A673 (cell line): ENCODE measurements around the gene TUBG2. TPM values are rescaled to one million over a fixed set of nuclear protein-coding genes. Genes with fewer than 3 reads are reported as not detected.

Experiments used
- BruUV-seq: library from RNA; stranded (reverse); fragments of 400-500 nt; replicated peaks from 2 replicates; lab custom pipeline; 2021; lab: Mats Ljungman, UMichigan
- CTCF ChIA-PET: fragments of 300-600 bp; sonication (Branson Sonifier 250); formaldehyde crosslinking; loops from one replicate; lab custom pipeline; 2022; ENCODE audit warnings: antibody characterized with exemption; lab: Charles Lee
- POLR2A ChIA-PET: fragments of 300-600 bp; sonication (Branson Sonifier 250); formaldehyde crosslinking; loops from one replicate; lab custom pipeline; 2022; ENCODE audit warnings: antibody characterized with exemption; ENCODE audit not compliant: low non-redundant PET; lab: Charles Lee
- DNase-seq: peaks from one replicate; pipeline ENCODE4 v3.0.0-alpha.2; 2015; ENCODE audit warnings: low spot score
- H3K27ac ChIP-seq: fragments of 200-600 bp; sonication (generic); 2 replicates; pipeline ENCODE4 v1.5.1; 2016; ENCODE audit warnings: mixed run types, low read depth, mild to moderate bottlenecking, mixed read lengths, antibody characterized with exemption, low read length; ENCODE audit not compliant: poor library complexity, severe bottlenecking
- H3K27me3 ChIP-seq: fragments of 200-600 bp; sonication (generic); replicated peaks from 2 replicates; pipeline ENCODE4 v1.6.1; 2017; ENCODE audit warnings: mixed run types, low read depth, mild to moderate bottlenecking, mixed read lengths, antibody characterized with exemption, low read length; ENCODE audit not compliant: insufficient read depth, poor library complexity
- H3K36me3 ChIP-seq: fragments of 200-600 bp; sonication (generic); 2 replicates; pipeline ENCODE4 v1.6.1; 2016; ENCODE audit warnings: mixed run types, mild to moderate bottlenecking, mixed read lengths, antibody characterized with exemption, low read length; ENCODE audit not compliant: insufficient read depth, poor library complexity, severe bottlenecking
- H3K4me1 ChIP-seq: fragments of 200-600 bp; sonication (generic); 2 replicates; pipeline ENCODE4 v1.6.1; 2017; ENCODE audit warnings: mixed run types, mild to moderate bottlenecking, mixed read lengths, antibody characterized with exemption, low read length; ENCODE audit not compliant: insufficient read depth, poor library complexity, severe bottlenecking
- H3K4me3 ChIP-seq: fragments of 200-600 bp; sonication (generic); 2 replicates; pipeline ENCODE4 v1.5.1; 2016; ENCODE audit warnings: low read depth, mixed run types, mild to moderate bottlenecking, mixed read lengths, low read length; ENCODE audit not compliant: poor library complexity, severe bottlenecking
- H3K9me3 ChIP-seq: fragments of 200-600 bp; sonication (generic); 2 replicates; pipeline ENCODE4 v1.6.1; 2016; ENCODE audit warnings: mixed run types, low read depth, mild to moderate bottlenecking, mixed read lengths, antibody characterized with exemption, low read length; ENCODE audit not compliant: poor library complexity, severe bottlenecking
- CTCF ChIP-seq: fragments of 300-800, 200-600 bp; sonication (generic); conservative IDR thresholded peaks from 2 replicates; pipeline ENCODE4 v1.5.1; 2017; ENCODE audit warnings: low read depth, mild to moderate bottlenecking, antibody characterized with exemption, low read length, moderate library complexity, mixed read lengths
- EZH2 ChIP-seq: fragments of 200-600 bp; sonication (generic); IDR thresholded peaks from 2 replicates; pipeline ENCODE4 v1.6.1; 2017; ENCODE audit warnings: borderline replicate concordance, low read depth, mild to moderate bottlenecking, mixed read lengths, antibody characterized with exemption, low read length; ENCODE audit not compliant: poor library complexity, severe bottlenecking
- intact Hi-C: fragments of 100-400 bp; cut with micrococcal nuclease; formaldehyde crosslinking; loops from one replicate; pipeline ENCODE4 v1.10.0; 2022; ENCODE audit not compliant: unreplicated experiment
- total RNA-seq: library from RNA; stranded (reverse); gene quantifications from 2 replicates; pipeline ENCODE4 v1.2.3, GENCODE V29; 2021

The TUBG2 gene
- total RNA-seq, 1 experiment from 2014 or later = 14.6 TPM

GRCh38 chr17:42679492-42680330, 20.6 kb downstream of the TUBG2 start:
- H3K27ac ChIP-seq = peak overlapping the region; percentile 88
- BruUV-seq = no TSS peak
- H3K4me1 ChIP-seq = peaks cover 27% of the 10 kb centered on the region
- ChIA-PET POLR2A (no interaction called here), CTCF (interaction anchor here (0.5 to 2.6 kb wide), 3 partner anchors 18 to 149 kb away, joined by 5 to 14 read pairs (median 7); no protein-coding TSS in a partner anchor)
- H3K9me3 ChIP-seq = no peaks in the 10 kb centered on the region
- H3K36me3 ChIP-seq = no peaks in the 10 kb centered on the region
- DNase-seq = peak; percentile 72
- peak overlapping the region; percentile 49 for H3K4me3 ChIP-seq
- no peaks in the 10 kb centered on the region for H3K27me3 ChIP-seq
- TF ChIP-seq CTCF (peak; percentile 57), EZH2 (no peak)
- intact Hi-C loops = loop anchor here (5.0 kb wide), 1 partner anchor 102 kb away; the partner anchor contains the start of gene PSMC3IP

GRCh38 chr17:42680331-42680808, 21.3 kb downstream of the TUBG2 start:
- no peak overlapping the region for H3K4me3 ChIP-seq
- H3K27ac ChIP-seq = peak overlapping the region; percentile 88
- CTCF ChIA-PET = interaction anchor here (0.5 to 2.6 kb wide), 2 partner anchors 102 to 150 kb away, joined by 5 to 14 read pairs; no protein-coding TSS in a partner anchor

More at GRCh38 chr17:42680331-42680808, 21.3 kb downstream of the TUBG2 start:
- intact Hi-C loops = no loop called here
- POLR2A ChIA-PET = no interaction called here
- H3K9me3 ChIP-seq = no peaks in the 10 kb centered on the region
- no peak for DNase-seq
- peaks cover 22% of the 10 kb centered on the region for H3K4me1 ChIP-seq
- no TSS peak for BruUV-seq
- TF ChIP-seq CTCF = no peak
- no peak for TF ChIP-seq EZH2
- H3K27me3 ChIP-seq = no peaks in the 10 kb centered on the region
- H3K36me3 ChIP-seq = no peaks in the 10 kb centered on the region
